K562 (cell line): ENCODE results near the gene RHOF. TPM values are rescaled to one million over a fixed set of nuclear protein-coding genes. Genes with fewer than 3 reads are reported as not detected.

Experiments used
- BDP1 ChIP-seq: IDR thresholded peaks from 3 replicates; pipeline ENCODE4 v1.6.1; 2011; ENCODE audit not compliant: insufficient read length, insufficient read depth
- CREBBP ChIP-seq: IDR thresholded peaks from one replicate; pipeline ENCODE4 v1.6.1; 2012; ENCODE audit warnings: low read depth, mild to moderate bottlenecking, control low read depth, inconsistent platforms, low read length
- HDAC1 ChIP-seq, 2 experiments: fragments of 450-650 bp; IDR thresholded peaks; 2 replicates each; pipeline ENCODE4 v1.6.1; 2016 to 2017; ENCODE audit warnings: inconsistent platforms in 1 of 2, mild to moderate bottlenecking in 1 of 2, moderate library complexity in 1 of 2
- HIVEP1 ChIP-seq: fragments of 250-450 bp; sonication (Bioruptor Pico); IDR thresholded peaks from 2 replicates; pipeline ENCODE4 v1.4.0; 2020; ENCODE audit warnings: mild to moderate bottlenecking
- MAFG ChIP-seq: fragments of 450-650 bp; conservative IDR thresholded peaks from 2 replicates; pipeline ENCODE4 v1.6.1; 2016; ENCODE audit warnings: missing genetic modification characterization, missing compliant biosample characterization
- MCM5 ChIP-seq: fragments of 450-650 bp; IDR thresholded peaks from 2 replicates; pipeline ENCODE4 v1.6.1; 2016; ENCODE audit warnings: low read depth
- MYNN ChIP-seq, 2 experiments: sonication (generic); formaldehyde crosslinking in 1 of 2; IDR thresholded peaks; 2 replicates each; pipeline versions ENCODE4 v1.5.0 to v1.6.1; 2016 to 2020; ENCODE audit warnings: antibody characterized with exemption in 1 of 2, missing genetic modification reagents in 1 of 2
- NCOA4 ChIP-seq: fragments of 450-650 bp; IDR thresholded peaks from 2 replicates; pipeline ENCODE4 v1.6.1; 2018; ENCODE audit warnings: mild to moderate bottlenecking; ENCODE audit not compliant: partially characterized antibody
- NEUROD1 ChIP-seq: fragments of 150-350 bp; IDR thresholded peaks from 2 replicates; pipeline ENCODE4 v1.6.1; 2014; ENCODE audit warnings: borderline replicate concordance, low read length, low read depth; ENCODE audit not compliant: partially characterized antibody
- POLR2AphosphoS2 ChIP-seq: IDR thresholded peaks from 2 replicates; pipeline ENCODE4 v1.6.1; 2012; ENCODE audit warnings: low read length, improper control_type of control experiment
- RBM22 ChIP-seq: fragments of 200-400 bp; formaldehyde crosslinking; IDR thresholded peaks from 2 replicates; pipeline ENCODE4 v1.6.1; 2018; ENCODE audit warnings: low read length, low read depth; ENCODE audit not compliant: poor library complexity, severe bottlenecking
- SMARCC2 ChIP-seq: fragments of 450-650 bp; IDR thresholded peaks from 2 replicates; pipeline ENCODE4 v1.6.1; 2017; ENCODE audit warnings: antibody characterized with exemption, moderate library complexity, mild to moderate bottlenecking, low read depth
- SMARCE1 ChIP-seq: fragments of 450-650 bp; IDR thresholded peaks from 2 replicates; pipeline ENCODE4 v1.7.1; 2016; ENCODE audit warnings: mild to moderate bottlenecking
- SP1 ChIP-seq: sonication (generic); formaldehyde crosslinking; IDR thresholded peaks from 2 replicates; pipeline ENCODE4 v1.8.1; 2022; ENCODE audit warnings: mild to moderate bottlenecking, missing genetic modification reagents
- SREBF1 ChIP-seq: fragments of 150-350 bp; IDR thresholded peaks from 2 replicates; pipeline ENCODE4 v1.6.1; 2014; ENCODE audit warnings: antibody characterized with exemption, low read depth, low read length, borderline replicate concordance
- TARDBP ChIP-seq: fragments of 450-650 bp; IDR thresholded peaks from 2 replicates; pipeline ENCODE4 v1.6.1; 2016
- ZNF644 ChIP-seq: fragments of 200-800 bp; sonication (Bioruptor generic); IDR thresholded peaks from 2 replicates; pipeline ENCODE4 v1.6.1; 2016; ENCODE audit warnings: low read depth, missing genetic modification characterization, missing compliant biosample characterization
- polyA plus RNA-seq, 8 experiments: library from polyadenylated mRNA; depleted of rRNA in 4 of 8; stranded (reverse) in 5 of 8; unstranded in 3 of 8; fragments of >200 nt; fragmentation: Nextera tagmentation in 2 of 8; fragmentation: Illumina TruSeq in 1 of 8; extraction: Ambion mirVana in 2 of 8; extraction: Trizol in 1 of 8; gene quantifications; 2 replicates each; pipeline versions ENCODE4 v1.2.1 to v1.2.3, GENCODE V29; 2011 to 2014; ENCODE audit warnings: inconsistent platforms in 1 of 8, missing spikeins in 1 of 8
- total RNA-seq, 7 experiments: library from RNA; depleted of rRNA in 6 of 7; stranded (reverse); fragments of >200 nt in 6 of 7; fragmentation: Illumina TruSeq in 2 of 7; extraction: Trizol in 2 of 7; gene quantifications; 2 replicates each; pipeline versions ENCODE4 v1.2.1 to v1.2.3, GENCODE V29; 2011 to 2021; ENCODE audit warnings: low replicate concordance in 1 of 7
- TF ChIP-seq, protein P1 (sequence below): fragments of 200-800 bp; sonication (Bioruptor generic); IDR thresholded peaks from 2 replicates; pipeline ENCODE4 v1.6.1; 2016; ENCODE audit warnings: missing genetic modification characterization, missing compliant biosample characterization
- TF ChIP-seq, protein P2 (sequence below): conservative IDR thresholded peaks from 2 replicates; pipeline ENCODE4 v1.6.1; 2011; ENCODE audit warnings: low read depth, mild to moderate bottlenecking, low read length; ENCODE audit not compliant: control insufficient read depth
- TF ChIP-seq, protein P3 (sequence below): IDR thresholded peaks from 2 replicates; pipeline ENCODE4 v1.6.1; 2012; ENCODE audit warnings: low read depth, low read length, improper control_type of control experiment, borderline replicate concordance

Gene RHOF
- total and polyA plus RNA-seq, 9 of the 15 experiments (the other 6 are each of a cell fraction or from before 2014, with no cell fraction given): 0.13 to 10.1 (median 4.0) TPM

- TF ChIP-seq, protein P1, sequence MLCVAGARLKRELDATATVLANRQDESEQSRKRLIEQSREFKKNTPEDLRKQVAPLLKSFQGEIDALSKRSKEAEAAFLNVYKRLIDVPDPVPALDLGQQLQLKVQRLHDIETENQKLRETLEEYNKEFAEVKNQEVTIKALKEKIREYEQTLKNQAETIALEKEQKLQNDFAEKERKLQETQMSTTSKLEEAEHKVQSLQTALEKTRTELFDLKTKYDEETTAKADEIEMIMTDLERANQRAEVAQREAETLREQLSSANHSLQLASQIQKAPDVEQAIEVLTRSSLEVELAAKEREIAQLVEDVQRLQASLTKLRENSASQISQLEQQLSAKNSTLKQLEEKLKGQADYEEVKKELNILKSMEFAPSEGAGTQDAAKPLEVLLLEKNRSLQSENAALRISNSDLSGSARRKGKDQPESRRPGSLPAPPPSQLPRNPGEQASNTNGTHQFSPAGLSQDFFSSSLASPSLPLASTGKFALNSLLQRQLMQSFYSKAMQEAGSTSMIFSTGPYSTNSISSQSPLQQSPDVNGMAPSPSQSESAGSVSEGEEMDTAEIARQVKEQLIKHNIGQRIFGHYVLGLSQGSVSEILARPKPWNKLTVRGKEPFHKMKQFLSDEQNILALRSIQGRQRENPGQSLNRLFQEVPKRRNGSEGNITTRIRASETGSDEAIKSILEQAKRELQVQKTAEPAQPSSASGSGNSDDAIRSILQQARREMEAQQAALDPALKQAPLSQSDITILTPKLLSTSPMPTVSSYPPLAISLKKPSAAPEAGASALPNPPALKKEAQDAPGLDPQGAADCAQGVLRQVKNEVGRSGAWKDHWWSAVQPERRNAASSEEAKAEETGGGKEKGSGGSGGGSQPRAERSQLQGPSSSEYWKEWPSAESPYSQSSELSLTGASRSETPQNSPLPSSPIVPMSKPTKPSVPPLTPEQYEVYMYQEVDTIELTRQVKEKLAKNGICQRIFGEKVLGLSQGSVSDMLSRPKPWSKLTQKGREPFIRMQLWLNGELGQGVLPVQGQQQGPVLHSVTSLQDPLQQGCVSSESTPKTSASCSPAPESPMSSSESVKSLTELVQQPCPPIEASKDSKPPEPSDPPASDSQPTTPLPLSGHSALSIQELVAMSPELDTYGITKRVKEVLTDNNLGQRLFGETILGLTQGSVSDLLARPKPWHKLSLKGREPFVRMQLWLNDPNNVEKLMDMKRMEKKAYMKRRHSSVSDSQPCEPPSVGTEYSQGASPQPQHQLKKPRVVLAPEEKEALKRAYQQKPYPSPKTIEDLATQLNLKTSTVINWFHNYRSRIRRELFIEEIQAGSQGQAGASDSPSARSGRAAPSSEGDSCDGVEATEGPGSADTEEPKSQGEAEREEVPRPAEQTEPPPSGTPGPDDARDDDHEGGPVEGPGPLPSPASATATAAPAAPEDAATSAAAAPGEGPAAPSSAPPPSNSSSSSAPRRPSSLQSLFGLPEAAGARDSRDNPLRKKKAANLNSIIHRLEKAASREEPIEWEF (CRISPR knock-in tag): no peak
- no peak for TF ChIP-seq SREBF1
- TF ChIP-seq, protein P2, sequence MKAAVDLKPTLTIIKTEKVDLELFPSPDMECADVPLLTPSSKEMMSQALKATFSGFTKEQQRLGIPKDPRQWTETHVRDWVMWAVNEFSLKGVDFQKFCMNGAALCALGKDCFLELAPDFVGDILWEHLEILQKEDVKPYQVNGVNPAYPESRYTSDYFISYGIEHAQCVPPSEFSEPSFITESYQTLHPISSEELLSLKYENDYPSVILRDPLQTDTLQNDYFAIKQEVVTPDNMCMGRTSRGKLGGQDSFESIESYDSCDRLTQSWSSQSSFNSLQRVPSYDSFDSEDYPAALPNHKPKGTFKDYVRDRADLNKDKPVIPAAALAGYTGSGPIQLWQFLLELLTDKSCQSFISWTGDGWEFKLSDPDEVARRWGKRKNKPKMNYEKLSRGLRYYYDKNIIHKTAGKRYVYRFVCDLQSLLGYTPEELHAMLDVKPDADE: no peak; the same call in 1 of the 2 replicates
- no peak for TF ChIP-seq NCOA4
- TF ChIP-seq TARDBP: no peak
- TF ChIP-seq ZNF644 (tag): no peak
- TF ChIP-seq RBM22: no peak
- no peak for TF ChIP-seq SMARCC2
- TF ChIP-seq CREBBP: no peak
- TF ChIP-seq HDAC1 (IDR thresholded peaks at IDR 0.05): peak in 1 of 2 experiments; percentile 33; a peak in 1 of 4 replicates
- TF ChIP-seq NEUROD1: no peak
- no peak; the same call in 1 of the 2 replicates for TF ChIP-seq SP1
- TF ChIP-seq MAFG (tag): no peak
- TF ChIP-seq MCM5: no peak
- 0 out of 2 replicates have a peak, but pooled peaks have one; percentile 30 for TF ChIP-seq POLR2AphosphoS2
- TF ChIP-seq MYNN (IDR thresholded peaks at IDR 0.05): no peak
- no peak for TF ChIP-seq MYNN (CRISPR knock-in tag; IDR thresholded peaks at IDR 0.05)
- TF ChIP-seq SMARCE1: no peak
- TF ChIP-seq HIVEP1 (CRISPR knock-in tag): no peak
- TF ChIP-seq, protein P3, sequence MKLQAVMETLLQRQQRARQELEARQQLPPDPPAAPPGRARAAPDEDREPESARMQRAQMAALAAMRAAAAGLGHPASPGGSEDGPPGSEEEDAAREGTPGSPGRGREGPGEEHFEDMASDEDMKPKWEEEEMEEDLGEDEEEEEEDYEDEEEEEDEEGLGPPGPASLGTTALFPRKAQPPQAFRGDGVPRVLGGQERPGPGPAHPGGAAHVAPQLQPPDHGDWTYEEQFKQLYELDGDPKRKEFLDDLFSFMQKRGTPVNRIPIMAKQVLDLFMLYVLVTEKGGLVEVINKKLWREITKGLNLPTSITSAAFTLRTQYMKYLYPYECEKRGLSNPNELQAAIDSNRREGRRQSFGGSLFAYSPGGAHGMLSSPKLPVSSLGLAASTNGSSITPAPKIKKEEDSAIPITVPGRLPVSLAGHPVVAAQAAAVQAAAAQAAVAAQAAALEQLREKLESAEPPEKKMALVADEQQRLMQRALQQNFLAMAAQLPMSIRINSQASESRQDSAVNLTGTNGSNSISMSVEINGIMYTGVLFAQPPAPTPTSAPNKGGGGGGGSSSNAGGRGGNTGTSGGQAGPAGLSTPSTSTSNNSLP: no peak
- no peak for TF ChIP-seq BDP1
Observed at GRCh38 chr12:121799156-121799841, 5.8 kb upstream of the RHOF start (continued).
